K562 (cell line): ENCODE measurements around the gene SDR39U1. TPM values are rescaled to one million over a fixed set of nuclear protein-coding genes. Genes with fewer than 3 reads are reported as not detected.

ENCODE experiments used
- CAMTA2 ChIP-seq: fragments of 250-450 bp; sonication (Bioruptor Pico); conservative IDR thresholded peaks from 2 replicates; pipeline ENCODE4 v1.5.1; 2022
- JUN ChIP-seq, 2 experiments: sonication (generic) in 1 of 2; formaldehyde crosslinking in 1 of 2; IDR thresholded peaks; 2 replicates each; pipeline versions ENCODE4 v1.6.1 to v1.8.0; 2012 to 2022; ENCODE audit warnings: borderline replicate concordance in 2 of 2, mild to moderate bottlenecking in 2 of 2, improper control_type of control experiment in 1 of 2, low read depth in 1 of 2, low read length in 1 of 2, missing genetic modification reagents in 1 of 2
- JUNB ChIP-seq: fragments of 450-650 bp; formaldehyde crosslinking; conservative IDR thresholded peaks from 2 replicates; pipeline ENCODE4 v1.4.0; 2020; ENCODE audit warnings: mild to moderate bottlenecking
- KLF13 ChIP-seq: fragments of 450-650 bp; IDR thresholded peaks from 2 replicates; pipeline ENCODE4 v1.6.1; 2016; ENCODE audit warnings: missing genetic modification characterization, low read depth, mild to moderate bottlenecking, missing compliant biosample characterization, moderate library complexity, borderline replicate concordance
- MEIS2 ChIP-seq: fragments of 450-650 bp; IDR thresholded peaks from 2 replicates; pipeline ENCODE4 v1.6.1; 2014; ENCODE audit warnings: mild to moderate bottlenecking; ENCODE audit not compliant: partially characterized antibody
- NFATC3 ChIP-seq: fragments of 450-650 bp; IDR thresholded peaks from 2 replicates; pipeline ENCODE4 v1.6.1; 2017; ENCODE audit warnings: mild to moderate bottlenecking
- NR2F6 ChIP-seq: fragments of 450-650 bp; formaldehyde crosslinking; IDR thresholded peaks from 2 replicates; pipeline ENCODE4 v1.4.0; 2020; ENCODE audit warnings: mild to moderate bottlenecking
- NR3C1 ChIP-seq: sonication (generic); formaldehyde crosslinking; IDR thresholded peaks from 2 replicates; pipeline ENCODE4 v1.8.1; 2022; ENCODE audit warnings: missing genetic modification reagents
- OTX1 ChIP-seq: fragments of 450-650 bp; formaldehyde crosslinking; IDR thresholded peaks from 2 replicates; pipeline ENCODE4 v1.4.0; 2022; ENCODE audit warnings: mild to moderate bottlenecking
- PTRF ChIP-seq: fragments of 450-650 bp; IDR thresholded peaks from 2 replicates; pipeline ENCODE4 v1.6.1; 2016; ENCODE audit warnings: mild to moderate bottlenecking, missing genetic modification characterization, missing compliant biosample characterization
- SOX6 ChIP-seq: fragments of 450-650 bp; IDR thresholded peaks from 2 replicates; pipeline ENCODE4 v1.6.1; 2014; ENCODE audit warnings: mild to moderate bottlenecking
- TCF15 ChIP-seq: fragments of 250-450 bp; sonication (Bioruptor Pico); IDR thresholded peaks from 2 replicates; pipeline ENCODE4 v1.8.0; 2022; ENCODE audit warnings: moderate library complexity, mild to moderate bottlenecking, inconsistent platforms
- TCFL5 ChIP-seq: fragments of 250-450 bp; sonication (Bioruptor Pico); conservative IDR thresholded peaks from 2 replicates; pipeline ENCODE4 v1.6.1; 2021; ENCODE audit warnings: mild to moderate bottlenecking, moderate library complexity, matching md5 sums
- TSHZ1 ChIP-seq: fragments of 250-450 bp; sonication (Bioruptor Pico); IDR thresholded peaks from 2 replicates; pipeline ENCODE4 v1.4.0; 2020; ENCODE audit warnings: mild to moderate bottlenecking, moderate library complexity
- ZNF717 ChIP-seq: fragments of 250-450 bp; sonication (Bioruptor Pico); IDR thresholded peaks from 2 replicates; pipeline ENCODE4 v1.5.0; 2021
- ZNF75A ChIP-seq: fragments of 450-650 bp; formaldehyde crosslinking; IDR thresholded peaks from 2 replicates; pipeline ENCODE4 v1.4.0; 2020; ENCODE audit warnings: mild to moderate bottlenecking
- ZNF76 ChIP-seq: fragments of 250-450 bp; sonication (Bioruptor Pico); IDR thresholded peaks from 2 replicates; pipeline ENCODE4 v1.4.0; 2020; ENCODE audit warnings: mild to moderate bottlenecking, moderate library complexity, borderline replicate concordance
- ZSCAN29 ChIP-seq: fragments of 450-650 bp; IDR thresholded peaks from 2 replicates; pipeline ENCODE4 v1.6.1; 2017
- polyA plus RNA-seq, 8 experiments: library from polyadenylated mRNA; depleted of rRNA in 4 of 8; stranded (reverse) in 5 of 8; unstranded in 3 of 8; fragments of >200 nt; fragmentation: Nextera tagmentation in 2 of 8; fragmentation: Illumina TruSeq in 1 of 8; extraction: Ambion mirVana in 2 of 8; extraction: Trizol in 1 of 8; gene quantifications; 2 replicates each; pipeline versions ENCODE4 v1.2.1 to v1.2.3, GENCODE V29; 2011 to 2014; ENCODE audit warnings: inconsistent platforms in 1 of 8, missing spikeins in 1 of 8
- total RNA-seq, 7 experiments: library from RNA; depleted of rRNA in 6 of 7; stranded (reverse); fragments of >200 nt in 6 of 7; fragmentation: Illumina TruSeq in 2 of 7; extraction: Trizol in 2 of 7; gene quantifications; 2 replicates each; pipeline versions ENCODE4 v1.2.1 to v1.2.3, GENCODE V29; 2011 to 2021; ENCODE audit warnings: low replicate concordance in 1 of 7
- TF ChIP-seq, protein P1 (sequence below): fragments of 250-450 bp; sonication (Bioruptor Pico); IDR thresholded peaks from 2 replicates; pipeline ENCODE4 v1.4.0; 2020; ENCODE audit warnings: mild to moderate bottlenecking, moderate library complexity
- TF ChIP-seq, protein P2 (sequence below): IDR thresholded peaks from 3 replicates; pipeline ENCODE4 v1.6.1; 2011; ENCODE audit warnings: borderline replicate concordance, mild to moderate bottlenecking; ENCODE audit not compliant: insufficient read length, insufficient read depth
- TF ChIP-seq, protein P3 (sequence below): sonication (generic); formaldehyde crosslinking; IDR thresholded peaks from 2 replicates; pipeline ENCODE4 v1.5.0; 2020; ENCODE audit warnings: missing genetic modification reagents

The SDR39U1 gene
- total and polyA plus RNA-seq, 9 of the 15 experiments (the other 6 are each of a cell fraction or from before 2014, with no cell fraction given) = 10.4 to 56.1 (median 19.8) TPM

GRCh38 chr14:24425704-24426103, 16.9 kb downstream of the SDR39U1 start (continued):
- TF ChIP-seq, protein P1, sequence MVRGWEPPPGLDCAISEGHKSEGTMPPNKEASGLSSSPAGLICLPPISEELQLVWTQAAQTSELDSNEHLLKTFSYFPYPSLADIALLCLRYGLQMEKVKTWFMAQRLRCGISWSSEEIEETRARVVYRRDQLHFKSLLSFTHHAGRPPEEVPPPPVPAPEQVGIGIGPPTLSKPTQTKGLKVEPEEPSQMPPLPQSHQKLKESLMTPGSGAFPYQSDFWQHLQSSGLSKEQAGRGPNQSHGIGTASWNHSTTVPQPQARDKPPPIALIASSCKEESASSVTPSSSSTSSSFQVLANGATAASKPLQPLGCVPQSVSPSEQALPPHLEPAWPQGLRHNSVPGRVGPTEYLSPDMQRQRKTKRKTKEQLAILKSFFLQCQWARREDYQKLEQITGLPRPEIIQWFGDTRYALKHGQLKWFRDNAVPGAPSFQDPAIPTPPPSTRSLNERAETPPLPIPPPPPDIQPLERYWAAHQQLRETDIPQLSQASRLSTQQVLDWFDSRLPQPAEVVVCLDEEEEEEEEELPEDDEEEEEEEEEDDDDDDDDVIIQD (CRISPR knock-in tag) = no peak
- TF ChIP-seq ZNF717 (CRISPR knock-in tag) (no peak), PTRF (tag) (no peak), KLF13 (tag) (no peak), NFATC3 (no peak), ZNF75A (CRISPR knock-in tag) (no peak), SOX6 (peak; percentile 70), TSHZ1 (no peak), TCFL5 (no peak), CAMTA2 (CRISPR knock-in tag) (no peak), JUN (IDR thresholded peaks at IDR 0.05; ENCODE audit: borderline replicate concordance, low read depth, low read length) (no peak), JUN (CRISPR knock-in tag; IDR thresholded peaks at IDR 0.05; ENCODE audit: borderline replicate concordance) (no peak), OTX1 (no peak), ZSCAN29 (no peak), JUNB (CRISPR knock-in tag) (no peak), NR2F6 (CRISPR knock-in tag) (no peak), TCF15 (CRISPR knock-in tag) (no peak), NR3C1 (no peak), MEIS2 (peak; percentile 58), ZNF76 (CRISPR knock-in tag) (no peak)
- TF ChIP-seq, protein P2, sequence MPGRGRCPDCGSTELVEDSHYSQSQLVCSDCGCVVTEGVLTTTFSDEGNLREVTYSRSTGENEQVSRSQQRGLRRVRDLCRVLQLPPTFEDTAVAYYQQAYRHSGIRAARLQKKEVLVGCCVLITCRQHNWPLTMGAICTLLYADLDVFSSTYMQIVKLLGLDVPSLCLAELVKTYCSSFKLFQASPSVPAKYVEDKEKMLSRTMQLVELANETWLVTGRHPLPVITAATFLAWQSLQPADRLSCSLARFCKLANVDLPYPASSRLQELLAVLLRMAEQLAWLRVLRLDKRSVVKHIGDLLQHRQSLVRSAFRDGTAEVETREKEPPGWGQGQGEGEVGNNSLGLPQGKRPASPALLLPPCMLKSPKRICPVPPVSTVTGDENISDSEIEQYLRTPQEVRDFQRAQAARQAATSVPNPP = no peak
- TF ChIP-seq, protein P3, sequence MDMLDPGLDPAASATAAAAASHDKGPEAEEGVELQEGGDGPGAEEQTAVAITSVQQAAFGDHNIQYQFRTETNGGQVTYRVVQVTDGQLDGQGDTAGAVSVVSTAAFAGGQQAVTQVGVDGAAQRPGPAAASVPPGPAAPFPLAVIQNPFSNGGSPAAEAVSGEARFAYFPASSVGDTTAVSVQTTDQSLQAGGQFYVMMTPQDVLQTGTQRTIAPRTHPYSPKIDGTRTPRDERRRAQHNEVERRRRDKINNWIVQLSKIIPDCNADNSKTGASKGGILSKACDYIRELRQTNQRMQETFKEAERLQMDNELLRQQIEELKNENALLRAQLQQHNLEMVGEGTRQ (CRISPR knock-in tag) = no peak
